ENCODE data around the gene TMEM82. TPM values are rescaled to one million over a fixed set of nuclear protein-coding genes. Genes with fewer than 3 reads are reported as not detected.
A peak's percentile ranks its signal among the peaks of the same experiment; 100 is the strongest.

Gene TMEM82
- polyA plus RNA-seq, 1 donor (not counting 4 experiments of a cell fraction or from before 2014, with no cell fraction given): not detected

GRCh38 chr1:15796086-15796462 lies 53.8 kb downstream of the TMEM82 start:
- no peaks in the 10 kb centered on the region for H3K79me2 ChIP-seq (ENCODE audit: control insufficient read depth, insufficient read depth, low read length)
- H3K27ac ChIP-seq (ENCODE audit: control insufficient read depth, insufficient read depth, low read length): peak overlapping the region; percentile 99
- no peaks in the 10 kb centered on the region for H3K27me3 ChIP-seq (ENCODE audit: control insufficient read depth, extremely low read depth, insufficient read depth, low read length)
- no peak for TF ChIP-seq CTCF (optimal IDR thresholded peaks at IDR 0.05 in 1 of 3, IDR thresholded peaks at IDR 0.05 in 1 of 3, conservative IDR thresholded peaks at IDR 0.05 in 1 of 3; ENCODE audit: extremely low read depth in 1 of 3, insufficient read depth in 2 of 3, low read length in 3 of 3)
- TF ChIP-seq EZH2 (IDR thresholded peaks at IDR 0.05; ENCODE audit: low read length): no peak
- H3K9me1 ChIP-seq (ENCODE audit: control insufficient read depth, extremely low read depth, insufficient read depth, low read length): peaks cover 4% of the 10 kb centered on the region
- peaks cover 69% of the 10 kb centered on the region for H3K4me1 ChIP-seq (ENCODE audit: control insufficient read depth, extremely low read depth, insufficient read depth, low read length)
- DNase-seq (ENCODE audit: low read depth, low spot score) (no peak), FAIRE-seq (no peak)
- peak overlapping the region; percentile 77 for H3K9ac ChIP-seq (ENCODE audit: control insufficient read depth, extremely low read depth, insufficient read depth, low read length)
- H3K36me3 ChIP-seq (ENCODE audit: control insufficient read depth in 2 of 2, extremely low read depth in 1 of 2, insufficient read depth in 2 of 2, low read length in 2 of 2): no peaks in the 10 kb centered on the region
- no peak overlapping the region for H3K4me3 ChIP-seq (ENCODE audit: control insufficient read depth in 2 of 3, extremely low read depth in 1 of 3, insufficient read depth in 2 of 3, low read depth in 1 of 3, low read length in 3 of 3)
- H2AFZ ChIP-seq (ENCODE audit: control insufficient read depth, low read length): no peak overlapping the region
- dilution Hi-C loops (cut with MboI; ENCODE audit: extremely low pct_ligation_motif_present, low sequenced_read_pairs): no loop called here
- peak overlapping the region; percentile 73 for H3K4me2 ChIP-seq (ENCODE audit: control insufficient read depth, extremely low read depth, insufficient read depth, low read depth, low read length)
- H3K9me3 ChIP-seq (ENCODE audit: control insufficient read depth, low read depth, low read length): no peaks in the 10 kb centered on the region
- no peaks in the 10 kb centered on the region for H4K20me1 ChIP-seq (ENCODE audit: control insufficient read depth, extremely low read depth, insufficient read depth, low read length)

Other genes with a start within 250 kb of the TMEM82 start
- gene CASP9, start 218.3 kb upstream of the TMEM82 start, polyA plus RNA-seq: 4.4 to 5.2 TPM (median 4.8 TPM) in 3 replicates
- gene DNAJC16, start 215.7 kb upstream of the TMEM82 start, polyA plus RNA-seq: 12.8 to 15.5 TPM (median 13.7 TPM) in 3 replicates
- gene AGMAT, start 157.4 kb upstream of the TMEM82 start, polyA plus RNA-seq: 0.18 to 0.46 TPM (median 0.21 TPM) in 3 replicates
- gene DDI2, start 125.0 kb upstream of the TMEM82 start, polyA plus RNA-seq: 7.8 to 12.6 TPM (median 11.5 TPM) in 3 replicates
- gene PLEKHM2, start 58.2 kb upstream of the TMEM82 start, polyA plus RNA-seq: 30.0 to 51.0 TPM (median 32.1 TPM) in 3 replicates
- gene SLC25A34, start 6.2 kb upstream of the TMEM82 start, polyA plus RNA-seq: 0.28 to 0.80 TPM (median 0.46 TPM) in 3 replicates
- gene FBLIM1, start 16.3 kb downstream of the TMEM82 start, polyA plus RNA-seq: 144 to 223 TPM (median 185 TPM) in 3 replicates
- gene UQCRHL, start 65.2 kb downstream of the TMEM82 start, polyA plus RNA-seq: 2.6 to 14.0 TPM (median 4.6 TPM) in 3 replicates
- gene SPEN, start 105.2 kb downstream of the TMEM82 start, polyA plus RNA-seq: 4.9 to 9.1 TPM (median 8.9 TPM) in 3 replicates
- gene ZBTB17, start 233.6 kb downstream of the TMEM82 start, polyA plus RNA-seq: 18.4 to 46.0 TPM (median 19.7 TPM) in 3 replicates

Measured in keratinocyte (primary cell).